Measurements from ENCODE around the gene HERC3.
A peak's percentile ranks its signal among the peaks of the same experiment; 100 is the strongest.

HERC3 gene

GRCh38 chr4:88661739-88662138 is 69.5 kb downstream of the HERC3 start:
- FAIRE-seq, result no peak

- FAIRE-seq, result no peak
Observed at GRCh38 chr4:88672987-88673386, 80.7 kb downstream of the HERC3 start.

DNA sequence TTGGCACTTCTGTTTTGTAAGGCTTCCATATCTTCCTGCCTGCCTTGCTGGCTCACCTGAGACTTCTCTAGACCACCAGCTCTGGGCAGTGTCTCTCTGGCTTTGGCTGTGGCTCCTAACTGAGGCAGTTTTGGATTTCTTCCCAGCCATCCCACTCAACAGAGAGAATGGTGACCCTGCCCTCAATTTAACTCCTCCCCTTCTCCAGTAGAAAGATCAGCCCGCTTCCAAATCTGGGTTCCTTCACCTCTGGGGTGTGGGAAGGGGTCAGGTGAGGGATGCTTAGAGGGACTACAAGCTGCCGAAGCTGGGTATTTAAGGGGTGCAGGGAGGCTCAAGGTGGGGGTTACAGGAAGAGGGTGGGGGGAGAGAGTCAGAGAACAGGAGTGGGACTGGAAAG is 81.6 kb downstream of the HERC3 start:
- FAIRE-seq, result no peak

DNA sequence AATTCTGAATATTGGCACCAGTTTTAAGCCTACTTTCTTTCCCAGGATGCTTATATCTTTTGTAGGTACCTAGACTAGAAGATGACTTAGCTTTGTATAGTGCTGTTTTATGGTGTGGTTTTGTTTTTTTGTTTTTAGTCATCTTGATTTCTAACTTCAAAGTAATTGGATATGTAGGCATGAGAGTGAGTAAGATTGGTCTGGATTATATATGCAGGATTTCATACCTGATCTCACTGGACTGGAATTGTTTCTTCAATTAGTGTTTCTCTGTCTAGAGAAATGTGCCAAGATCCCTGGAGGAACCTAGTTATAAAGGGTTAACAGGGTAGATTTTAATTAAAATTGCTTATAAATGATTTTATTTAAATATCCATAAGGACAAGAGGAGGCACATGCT is 82.3 kb downstream of the HERC3 start:
- no peak for FAIRE-seq

DNA sequence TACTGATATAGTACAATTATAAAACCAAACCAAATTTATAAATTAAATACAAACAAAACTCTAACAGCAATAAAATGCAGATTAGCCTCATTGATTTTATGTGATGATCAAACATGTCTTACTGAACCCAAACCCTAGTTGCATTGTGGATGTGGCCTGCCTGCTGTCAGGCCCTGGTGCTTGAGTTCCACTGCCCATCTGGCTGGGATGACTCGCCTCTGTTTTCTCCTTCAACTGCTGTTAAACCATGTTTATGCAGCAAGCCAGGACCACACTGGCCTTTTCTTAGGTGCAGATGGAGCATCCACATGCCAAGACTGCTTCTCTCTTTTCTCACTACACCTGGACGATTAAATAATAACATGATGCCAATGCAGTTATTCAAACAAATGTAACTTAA is 82.7 kb downstream of the HERC3 start:
- FAIRE-seq, result no peak

- no peak for FAIRE-seq
Observed at GRCh38 chr4:88675543-88675942, 83.3 kb downstream of the HERC3 start.

- FAIRE-seq, result no peak
Observed at GRCh38 chr4:88681209-88681608, 88.9 kb downstream of the HERC3 start.

GRCh38 chr4:88690355-88690754 is 98.1 kb downstream of the HERC3 start:
- FAIRE-seq, result no peak

DNA sequence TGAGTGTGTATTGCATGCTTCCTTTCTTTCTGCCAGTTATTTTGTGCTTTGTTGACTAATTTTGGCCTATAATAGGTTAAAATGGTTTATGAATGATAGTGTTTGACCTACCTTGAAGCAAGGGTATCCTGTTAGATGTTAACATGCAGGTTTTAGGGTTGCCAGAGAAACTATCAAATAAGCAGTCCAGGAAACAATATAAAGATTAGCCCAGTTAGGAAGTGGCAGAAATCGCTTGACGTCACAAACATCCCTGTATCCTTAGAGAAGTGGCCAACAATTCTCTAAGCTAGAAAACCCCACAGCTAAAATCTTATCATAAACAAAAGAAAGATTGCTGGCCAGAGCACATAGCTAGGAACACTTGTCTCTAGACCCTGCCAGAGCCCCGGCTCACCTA is 101.5 kb downstream of the HERC3 start:
- FAIRE-seq, result no peak

DNA sequence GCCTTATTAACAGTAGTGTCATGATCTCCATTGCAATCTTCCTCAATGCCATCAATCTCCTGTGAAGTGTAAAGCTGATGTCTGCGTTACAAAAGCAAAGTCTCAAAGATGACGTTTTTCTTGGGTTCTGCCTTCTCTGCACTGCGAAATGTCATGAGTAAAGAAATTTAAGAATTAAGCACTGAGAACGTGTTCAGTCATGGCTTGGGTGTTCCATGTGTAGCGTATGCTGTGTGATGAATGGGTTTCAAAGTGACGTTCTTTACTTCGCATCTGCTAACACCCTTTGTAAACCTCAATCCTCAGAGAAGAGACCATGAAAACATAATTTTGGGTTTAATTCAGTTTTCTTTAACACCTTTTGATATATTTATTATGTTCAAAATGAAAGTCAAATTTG is 104.3 kb downstream of the HERC3 start:
- no peak for FAIRE-seq

DNA sequence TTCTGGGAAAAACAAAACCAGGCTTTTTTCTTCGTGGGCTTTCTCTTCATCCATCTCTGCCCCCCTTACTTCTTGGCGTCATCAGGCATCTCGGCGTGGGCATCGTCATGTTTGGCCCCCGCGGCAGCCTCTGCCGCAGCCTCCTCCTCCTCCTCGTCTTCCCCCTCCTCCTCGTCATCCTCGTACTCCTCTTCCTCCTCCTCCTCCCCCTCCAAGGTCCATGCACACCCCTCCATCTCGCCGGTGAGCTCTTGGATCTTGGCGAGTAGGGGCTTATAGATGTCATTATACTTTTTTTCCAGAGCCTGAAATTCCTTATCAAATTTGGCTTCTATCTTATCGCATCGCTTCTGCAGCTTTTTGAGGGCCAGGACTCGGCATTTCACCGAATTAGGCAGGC is 104.9 kb downstream of the HERC3 start:
- no peak for FAIRE-seq

DNA sequence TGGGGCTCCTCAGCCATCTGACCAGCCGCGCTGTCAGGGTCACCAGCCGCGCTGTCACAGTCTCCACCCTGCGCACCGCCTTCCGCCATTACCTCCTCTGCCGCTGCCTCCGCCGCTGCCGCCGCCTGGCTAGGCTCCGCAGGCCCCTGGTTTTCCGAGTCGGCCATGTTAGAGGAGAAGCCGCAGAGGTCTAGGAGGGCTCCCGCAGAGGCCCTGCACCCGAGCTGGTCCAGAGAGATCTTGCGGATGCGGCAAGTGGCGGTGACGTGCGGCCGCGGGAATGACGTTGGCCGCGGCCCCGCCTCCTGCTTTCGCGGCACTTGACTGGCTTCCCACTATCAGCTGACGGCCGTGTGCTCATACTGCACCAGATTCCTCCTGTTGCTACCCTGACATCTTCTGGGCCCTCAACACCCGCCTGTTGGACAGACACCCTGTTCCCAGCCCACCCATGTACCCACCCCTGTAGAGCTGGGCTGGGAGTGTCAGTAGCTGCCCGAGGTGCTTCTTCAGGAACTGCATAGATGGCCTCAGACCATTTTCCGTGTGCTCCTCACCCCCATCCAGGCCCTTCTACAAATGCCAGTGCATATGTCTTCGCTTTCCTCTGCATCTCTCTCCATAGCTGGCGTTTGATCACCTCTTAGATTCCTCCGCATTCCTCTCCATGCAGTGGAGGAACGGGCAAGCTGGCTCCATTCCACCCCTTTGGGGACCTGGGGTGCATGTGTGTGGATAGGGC is 105.5 kb downstream of the HERC3 start, which contains the start of gene NAP1L5:
Gene NAP1L5, minus strand, starts transcription at position 242 of the 742 bp plus-strand sequence. Its CDS starts 75 bp downstream, at position 167.
- FAIRE-seq, result no peak

- FAIRE-seq, result no peak
Observed at GRCh38 chr4:88698519-88698918, 106.2 kb downstream of the HERC3 start.

DNA sequence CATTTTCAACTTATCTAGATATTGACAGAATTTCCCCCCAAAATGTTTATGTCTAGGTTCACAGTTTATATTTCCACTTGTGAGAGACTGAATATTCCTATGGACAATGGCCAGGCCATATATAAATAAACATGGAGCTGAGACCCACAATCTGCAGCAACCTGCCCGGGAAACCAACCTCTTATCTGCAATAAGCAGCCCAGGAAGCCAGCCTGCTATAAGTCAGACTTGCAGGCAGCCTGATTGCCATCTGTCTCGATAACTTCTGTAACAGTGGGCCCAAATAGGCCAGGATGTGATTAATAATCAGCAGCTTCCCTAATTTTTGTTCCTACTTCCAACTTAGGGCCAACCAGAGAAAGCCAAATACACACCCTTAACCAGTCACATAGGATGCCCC is 110.5 kb downstream of the HERC3 start:
- FAIRE-seq, result no peak

GRCh38 chr4:88705223-88705622 is 112.9 kb downstream of the HERC3 start:
- FAIRE-seq, result no peak

DNA sequence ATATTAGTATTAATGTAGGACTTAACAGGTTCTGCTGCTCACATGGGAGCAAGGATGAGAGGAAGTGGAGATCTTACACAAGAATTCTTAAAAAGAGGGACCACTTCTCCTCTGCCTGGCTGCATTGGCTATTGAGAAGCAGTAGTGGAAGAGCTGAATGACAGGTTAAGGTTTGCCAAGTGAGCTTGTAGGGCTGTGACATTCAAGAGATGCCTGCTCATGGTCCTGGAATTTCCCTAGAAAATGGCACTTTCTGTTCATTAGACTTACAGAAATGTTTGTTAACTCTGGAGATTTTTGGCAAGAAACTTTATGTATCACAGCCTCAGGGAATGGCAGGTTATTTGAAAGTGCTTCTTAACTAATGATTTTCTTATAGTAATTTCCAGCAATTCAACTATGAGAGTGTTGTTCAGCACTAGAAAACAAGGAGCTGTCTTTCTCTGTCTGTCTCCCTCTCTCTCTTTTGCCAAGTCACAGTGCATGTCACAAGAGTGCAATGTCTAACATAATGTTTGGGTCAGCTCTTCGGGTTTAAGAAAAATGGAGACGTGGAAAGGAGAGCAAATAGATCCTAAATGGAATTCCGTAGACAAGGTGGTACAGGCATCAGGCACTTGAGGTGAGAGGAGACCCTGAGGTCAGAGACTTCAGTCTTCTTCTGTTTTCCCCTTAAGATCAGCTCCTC is 113.7 kb downstream of the HERC3 start:
- FAIRE-seq, result no peak

DNA sequence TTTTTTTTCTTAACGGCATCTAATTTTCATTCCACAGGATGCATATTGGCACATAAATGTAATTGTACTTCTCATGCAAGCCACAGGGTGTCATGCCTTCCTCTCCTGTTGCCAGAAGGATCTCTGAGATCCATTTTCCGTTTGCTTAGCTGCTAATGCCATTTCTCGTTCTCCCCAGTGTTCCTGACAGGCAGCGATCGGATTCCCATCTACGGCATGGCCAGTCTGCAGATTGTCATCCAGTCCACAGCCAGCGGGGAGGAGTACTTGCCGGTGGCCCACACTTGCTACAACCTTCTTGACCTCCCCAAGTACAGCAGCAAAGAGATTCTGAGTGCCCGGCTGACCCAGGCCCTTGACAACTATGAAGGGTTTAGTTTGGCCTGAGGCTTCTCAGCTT is 114.3 kb downstream of the HERC3 start:
- FAIRE-seq, result no peak

DNA sequence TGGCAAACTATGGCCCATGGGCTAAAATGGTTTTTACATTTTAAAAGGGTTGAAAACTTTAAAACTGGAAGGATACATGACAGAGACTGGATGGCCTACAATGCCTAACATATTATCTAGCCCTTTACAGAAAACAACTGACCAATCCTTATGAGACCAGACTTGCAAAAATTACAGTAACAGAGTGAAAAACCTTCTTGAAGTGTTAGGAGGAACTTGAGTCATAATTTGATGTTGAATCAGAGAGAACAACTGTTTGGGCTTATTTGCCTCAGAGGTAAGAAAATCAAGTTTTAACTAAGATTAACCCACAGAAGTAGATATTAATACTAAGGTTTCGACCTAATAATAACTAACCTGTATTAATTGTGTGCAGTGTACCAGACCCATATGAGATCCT is 117.7 kb downstream of the HERC3 start:
- FAIRE-seq, result no peak

DNA sequence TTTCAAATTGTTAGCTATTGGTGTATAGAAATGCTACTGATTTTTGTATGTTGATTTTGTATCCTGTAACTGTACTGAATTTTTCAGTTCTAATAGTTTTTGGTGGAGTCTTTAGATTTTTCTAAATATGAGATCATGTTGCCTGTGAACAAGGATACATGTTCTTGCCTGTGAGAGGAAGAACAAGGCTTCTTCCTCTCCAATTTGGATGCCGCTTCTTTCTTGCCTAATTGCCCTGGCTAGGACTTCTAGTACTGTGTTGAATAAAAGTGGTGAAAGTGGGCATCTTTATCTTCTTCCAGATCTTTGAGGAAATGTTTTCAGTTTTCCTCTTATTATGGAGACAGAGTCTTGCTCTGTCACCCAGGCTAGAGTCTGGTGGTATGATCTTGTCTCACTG is 121.5 kb downstream of the HERC3 start:
- FAIRE-seq, result peak; percentile 51

DNA sequence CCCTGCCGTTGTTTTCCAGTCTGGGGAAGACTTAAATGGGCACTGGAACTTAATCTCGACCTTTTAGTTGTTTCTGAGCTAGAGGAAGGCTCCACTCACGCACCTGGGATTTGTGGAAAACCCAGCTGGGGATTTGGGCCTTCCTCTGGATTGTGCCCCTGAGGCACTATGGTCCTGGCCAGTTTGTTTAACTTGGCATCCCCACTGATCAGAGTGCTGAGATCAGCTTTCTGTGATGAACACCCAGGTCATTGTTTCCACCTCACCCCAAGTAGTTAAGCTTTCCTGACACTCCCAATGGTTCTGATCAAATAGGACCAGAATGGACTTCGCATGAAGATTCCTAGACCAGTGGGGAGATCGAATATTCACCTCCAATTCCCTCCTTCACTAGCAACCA is 125.8 kb downstream of the HERC3 start:
- FAIRE-seq, result no peak

DNA sequence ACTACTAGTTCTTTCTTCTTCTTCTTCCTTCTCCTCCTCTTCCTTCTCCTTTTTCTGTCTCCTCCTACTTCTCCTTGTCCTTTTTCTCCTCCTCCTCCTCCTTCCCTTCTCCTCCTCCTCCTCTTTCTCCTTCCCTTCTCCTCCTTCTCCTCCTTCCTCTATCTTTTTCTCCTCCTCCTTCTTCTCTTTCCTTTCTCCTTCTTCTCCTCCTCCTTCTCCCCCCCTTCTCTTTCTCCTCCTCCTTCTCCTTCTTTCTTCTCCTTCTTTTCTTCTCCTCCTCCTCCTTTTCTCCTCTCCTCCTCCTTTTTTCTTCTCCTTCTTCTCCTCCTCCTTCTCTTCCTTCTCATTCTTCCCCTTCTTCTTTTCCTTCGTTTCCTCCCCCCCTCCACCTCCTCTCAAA is 127.1 kb downstream of the HERC3 start:
- FAIRE-seq, result no peak

DNA sequence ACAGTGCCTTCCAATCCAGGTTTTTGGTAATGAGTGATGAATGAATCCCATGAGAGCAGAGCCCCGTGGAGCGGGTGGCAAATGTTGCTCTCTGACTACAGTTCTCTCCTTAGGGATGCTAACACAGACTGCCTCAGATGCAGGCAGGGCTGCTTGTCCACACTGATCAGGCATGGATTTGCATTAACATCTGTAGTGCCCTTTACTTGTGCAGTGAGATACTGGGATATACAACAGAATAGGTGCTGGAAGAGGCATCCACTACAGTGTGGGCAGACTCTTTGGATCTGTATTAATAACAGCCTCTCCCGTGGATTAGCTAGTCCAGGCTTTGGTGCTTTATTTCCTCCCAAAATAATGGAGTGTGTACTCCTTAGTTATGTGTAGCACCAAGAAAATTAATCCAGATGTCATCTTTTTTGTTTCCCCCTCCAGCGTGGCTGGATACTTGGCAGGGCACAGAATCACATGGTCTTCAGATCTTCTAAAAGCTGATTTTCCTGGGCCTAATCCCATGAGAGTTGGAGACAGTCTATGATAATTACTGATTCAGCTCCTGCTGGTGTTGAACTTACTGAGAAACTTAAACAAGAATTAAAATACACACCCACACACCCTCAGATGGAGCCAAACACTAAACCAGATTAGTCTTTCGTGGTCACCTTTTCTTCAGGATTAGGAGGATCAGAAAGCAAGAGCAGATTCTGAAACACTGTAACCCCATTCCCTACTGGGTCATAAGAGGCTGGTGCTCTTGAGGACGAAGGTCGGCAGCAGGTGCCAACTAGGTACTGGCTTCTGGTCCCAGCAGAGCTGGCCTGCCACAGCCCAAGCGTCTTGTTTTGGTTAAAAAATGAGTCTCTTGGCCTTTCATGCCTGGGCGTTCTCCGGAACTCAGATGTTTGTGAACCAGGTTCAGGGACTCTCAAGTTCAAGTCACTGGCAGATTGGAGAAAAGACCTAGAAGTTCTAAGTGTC is 128.5 kb downstream of the HERC3 start:
- FAIRE-seq, result no peak

DNA sequence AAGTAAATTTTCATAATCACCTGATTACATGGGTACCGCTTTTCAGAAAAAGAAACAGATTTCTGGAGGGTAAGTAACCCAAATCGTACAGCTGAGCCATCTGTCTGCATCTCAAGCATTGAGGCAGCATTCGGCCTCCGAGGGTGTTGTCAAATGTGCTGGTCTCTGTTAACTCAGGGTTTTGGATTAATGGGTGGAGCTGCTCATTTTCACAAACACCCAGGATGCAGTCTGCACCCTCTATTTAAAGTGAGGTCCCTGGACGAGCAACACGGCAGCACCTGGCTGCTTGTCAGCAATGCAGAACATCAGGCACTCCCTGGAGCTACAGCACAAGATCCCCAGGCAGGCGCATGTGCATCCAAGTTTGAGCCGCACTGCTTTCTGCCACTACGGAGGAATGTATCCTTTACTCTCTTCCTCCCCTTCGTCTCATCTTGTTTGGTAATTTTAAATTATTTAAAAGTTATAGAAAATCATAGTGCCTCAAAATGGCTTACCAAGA is 130.0 kb downstream of the HERC3 start:
- FAIRE-seq, result no peak
